Activated CD4-positive, alpha-beta memory T cell treated with anti-CD3 and anti-CD28 coated beads for 36 hours (primary cell): ENCODE data around the gene ABCC10. TPM values are rescaled to one million over a fixed set of nuclear protein-coding genes. Genes with fewer than 3 reads are reported as not detected.
"Not testable (repeated sequence)": the region's sequence is repeated elsewhere in the genome, so short reads cannot be mapped to it uniquely, and the experiment has no call there.

Experiments
- CTCF ChIA-PET: fragments of 350-600 bp; sonication (Branson Sonifier 250); formaldehyde crosslinking; loops from one replicate; lab custom pipeline; 2021; ENCODE audit warnings: antibody characterized with exemption, inconsistent platforms; lab: Charles Lee
- POLR2A ChIA-PET: fragments of 350-600 bp; sonication (Branson Sonifier 250); formaldehyde crosslinking; loops from one replicate; lab custom pipeline; 2021; ENCODE audit warnings: antibody characterized with exemption; lab: Charles Lee
- DNase-seq: peaks from one replicate; pipeline ENCODE4 v3.0.0-alpha.2; 2020
- H3K27ac Mint-ChIP-seq: one replicate; pipeline ENCODE4 v1.8.0; 2021; ENCODE audit warnings: mixed read lengths
- H3K27me3 Mint-ChIP-seq: one replicate; pipeline ENCODE4 v1.8.0; 2021; ENCODE audit warnings: mixed read lengths
- H3K36me3 Mint-ChIP-seq: one replicate; pipeline ENCODE4 v1.8.0; 2021; ENCODE audit warnings: mixed read lengths
- H3K4me1 Mint-ChIP-seq: one replicate; pipeline ENCODE4 v1.8.0; 2021; ENCODE audit warnings: low read depth, mixed read lengths
- H3K4me3 Mint-ChIP-seq: one replicate; pipeline ENCODE4 v1.8.0; 2021; ENCODE audit warnings: mild to moderate bottlenecking, mixed read lengths
- H3K9me3 Mint-ChIP-seq: one replicate; pipeline ENCODE4 v1.8.0; 2021; ENCODE audit warnings: mixed read lengths
- intact Hi-C: fragments of 100-400 bp; cut with micrococcal nuclease; formaldehyde crosslinking; loops from one replicate; pipeline ENCODE4 v1.15.1; 2023
- total RNA-seq, 2 experiments: library from RNA; stranded (reverse); gene quantifications; one replicate each; pipeline ENCODE4 v1.2.3, GENCODE V29; 2021

Gene ABCC10
- total RNA-seq, 2 experiments from 2014 or later = 27.2 to 31.9 TPM

GRCh38 chr6:43412541-43412940, 14.8 kb upstream of the ABCC10 start:
- Mint-ChIP-seq H3K27me3 (no peaks in the 10 kb centered on the region), H3K27ac (no peak overlapping the region), H3K4me3 (no peak overlapping the region), H3K36me3 (no peaks in the 10 kb centered on the region), H3K9me3 (no peaks in the 10 kb centered on the region), H3K4me1 (no peaks in the 10 kb centered on the region)
- CTCF ChIA-PET = no interaction called here
- intact Hi-C loops = no loop called here
- POLR2A ChIA-PET = no interaction called here
- no peak for DNase-seq

DNA sequence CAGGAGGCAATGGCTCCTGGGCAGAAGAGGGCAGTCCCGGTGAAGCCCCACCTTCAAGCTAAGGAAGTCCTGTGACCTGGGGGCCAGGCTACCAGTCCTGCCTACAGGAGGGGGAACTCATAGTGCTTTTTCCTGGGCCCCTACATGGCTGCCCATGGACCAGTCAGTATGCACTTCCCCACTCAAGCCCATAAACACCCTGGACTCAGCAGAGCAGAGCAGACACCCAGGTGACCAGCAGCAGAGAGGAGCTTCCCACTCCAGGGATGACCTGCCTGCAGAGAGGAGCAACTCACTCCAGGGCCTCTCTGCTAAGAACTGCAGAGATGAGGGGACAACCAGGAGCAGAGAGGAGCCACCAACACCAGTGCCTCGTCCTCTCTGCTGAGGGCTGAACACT, 14.3 kb upstream of the ABCC10 start:
- H3K9me3 Mint-ChIP-seq = no peaks in the 10 kb centered on the region
- POLR2A ChIA-PET = interaction anchor here (1.1 kb wide), 1 partner anchor 9 kb away, joined by 5 read pairs; no protein-coding TSS in a partner anchor
- H3K4me1 Mint-ChIP-seq = no peaks in the 10 kb centered on the region
- no peak for DNase-seq
- no peak overlapping the region for H3K27ac Mint-ChIP-seq
- intact Hi-C loops = no loop called here
- H3K4me3 Mint-ChIP-seq = no peak overlapping the region
- CTCF ChIA-PET = no interaction called here
- H3K27me3 Mint-ChIP-seq = no peaks in the 10 kb centered on the region
- H3K36me3 Mint-ChIP-seq = no peaks in the 10 kb centered on the region

- H3K27me3 Mint-ChIP-seq, H3K4me1 Mint-ChIP-seq, intact Hi-C loops, CTCF ChIA-PET, POLR2A ChIA-PET, H3K27ac Mint-ChIP-seq, DNase-seq, H3K9me3 Mint-ChIP-seq, H3K4me3 Mint-ChIP-seq, H3K36me3 Mint-ChIP-seq: not testable (repeated sequence)
These were observed 12.1 kb upstream of the ABCC10 start for GRCh38 chr6:43415275-43415674.

- Mint-ChIP-seq H3K27ac (no peak overlapping the region), H3K36me3 (no peaks in the 10 kb centered on the region), H3K27me3 (no peaks in the 10 kb centered on the region), H3K9me3 (no peaks in the 10 kb centered on the region), H3K4me1 (no peaks in the 10 kb centered on the region), H3K4me3 (no peak overlapping the region)
- intact Hi-C loops = no loop called here
- ChIA-PET CTCF (interaction anchor here (0.7 kb wide), 1 partner anchor 37 kb away, joined by 3 read pairs; no protein-coding TSS in a partner anchor), POLR2A (interaction anchor here (0.6 kb wide), 1 partner anchor 25 kb away, joined by 3 read pairs; no protein-coding TSS in a partner anchor)
- no peak for DNase-seq
These were observed 10.4 kb upstream of the ABCC10 start for GRCh38 chr6:43416935-43417334.

DNA sequence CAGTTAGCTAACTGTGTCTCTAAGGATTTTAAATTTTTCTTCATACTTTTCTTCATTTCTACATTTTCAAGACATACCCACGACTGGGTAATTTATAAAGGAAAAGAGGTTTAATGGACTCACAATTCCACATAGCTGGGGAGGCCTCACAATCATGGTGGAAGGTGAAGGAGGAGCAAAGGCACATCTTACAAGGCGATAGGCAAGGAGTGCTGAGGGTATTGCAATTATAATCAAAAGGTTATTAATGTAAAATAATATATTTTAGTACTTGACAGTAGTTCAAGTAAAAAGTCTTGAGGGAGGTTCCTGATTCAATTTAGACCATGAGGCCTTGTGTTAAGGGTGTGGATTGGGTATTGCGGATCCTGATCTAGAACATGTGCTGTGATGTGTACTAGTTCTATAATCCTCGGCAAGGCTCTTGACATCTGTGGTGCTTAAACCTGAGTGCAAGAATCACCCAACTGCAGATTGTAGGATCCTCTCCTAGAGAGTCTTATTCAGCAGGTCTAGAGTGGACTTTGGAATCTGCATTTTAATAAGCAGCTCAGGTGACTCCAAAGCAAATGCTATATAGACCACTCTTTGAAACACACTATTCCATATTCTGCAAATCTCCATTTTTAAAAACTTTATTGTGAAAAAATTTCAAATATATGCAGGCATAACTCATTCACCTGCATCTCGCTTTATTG, 7.2 kb upstream of the ABCC10 start:
- no peak overlapping the region for H3K27ac Mint-ChIP-seq
- intact Hi-C loops = no loop called here
- H3K27me3 Mint-ChIP-seq = no peaks in the 10 kb centered on the region
- no peaks in the 10 kb centered on the region for H3K36me3 Mint-ChIP-seq
- DNase-seq = no peak
- H3K4me3 Mint-ChIP-seq = no peak overlapping the region
- POLR2A ChIA-PET = no interaction called here
- no peaks in the 10 kb centered on the region for H3K9me3 Mint-ChIP-seq
- CTCF ChIA-PET = interaction anchor here (0.5 to 1.5 kb wide), 2 partner anchors 22 to 34 kb away, joined by 3 to 4 read pairs; no protein-coding TSS in a partner anchor
- H3K4me1 Mint-ChIP-seq = no peaks in the 10 kb centered on the region

- CTCF ChIA-PET = interaction anchor here (1.9 kb wide), 1 partner anchor 84 kb away, joined by 7 read pairs; no protein-coding TSS in a partner anchor
- no peak overlapping the region for H3K4me3 Mint-ChIP-seq
- no peak for DNase-seq
These were observed 5.5 kb upstream of the ABCC10 start for GRCh38 chr6:43421831-43422230.

GRCh38 chr6:43425083-43425482, 2.3 kb upstream of the ABCC10 start:
- DNase-seq, POLR2A ChIA-PET, H3K27me3 Mint-ChIP-seq, CTCF ChIA-PET, H3K4me3 Mint-ChIP-seq, H3K9me3 Mint-ChIP-seq, H3K27ac Mint-ChIP-seq, H3K36me3 Mint-ChIP-seq: not testable (repeated sequence)
- intact Hi-C loops = loop anchor here (5.0 kb wide), 1 partner anchor 413 kb away; the partner anchor contains the start of genes KLHDC3 and MEA1
- H3K4me1 Mint-ChIP-seq = peaks cover 14% of the 10 kb centered on the region

More at GRCh38 chr6:43421831-43422230, 5.5 kb upstream of the ABCC10 start:
- Mint-ChIP-seq H3K4me1 (peaks cover under 1% of the 10 kb centered on the region), H3K27me3 (no peaks in the 10 kb centered on the region), H3K27ac (no peak overlapping the region), H3K36me3 (no peaks in the 10 kb centered on the region), H3K9me3 (no peaks in the 10 kb centered on the region)
- intact Hi-C loops = no loop called here
- POLR2A ChIA-PET = interaction anchor here (0.6 to 1.0 kb wide), 2 partner anchors 8 to 61 kb away, joined by 3 to 5 read pairs; no protein-coding TSS in a partner anchor

GRCh38 chr6:43426928-43427405, 374 bp upstream of the ABCC10 start:
- no peak for DNase-seq
- POLR2A ChIA-PET = interaction anchor here (0.6 to 1.3 kb wide), 5 partner anchors 10 to 57 kb away, joined by 3 to 8 read pairs (median 4); partner anchors contain the start of gene ZNF318
- peak overlapping the region; percentile 95 for H3K4me3 Mint-ChIP-seq

GRCh38 chr6:43428112-43428570, 800 bp downstream of the ABCC10 start:
- DNase-seq = no peak
- Mint-ChIP-seq H3K27me3 (no peaks in the 10 kb centered on the region), H3K4me3 (peak overlapping the region; percentile 95), H3K4me1 (peaks cover 17% of the 10 kb centered on the region), H3K27ac (peak overlapping the region; percentile 96), H3K9me3 (no peaks in the 10 kb centered on the region), H3K36me3 (peaks cover 3% of the 10 kb centered on the region)
- POLR2A ChIA-PET = interaction anchor here (1.1 to 1.3 kb wide), 2 partner anchors 58 to 449 kb away, joined by 3 to 7 read pairs; partner anchors contain the start of genes PEX6 and ZNF318
- intact Hi-C loops = loop anchor here (5.0 kb wide), 1 partner anchor 416 kb away; the partner anchor contains the start of genes KLHDC3 and MEA1
- CTCF ChIA-PET = interaction anchor here (0.7 to 1.7 kb wide), 6 partner anchors 26 to 199 kb away, joined by 3 to 8 read pairs (median 4); partner anchors contain the start of genes DNPH1 and ZNF318

More at GRCh38 chr6:43426928-43427405, 374 bp upstream of the ABCC10 start:
- Mint-ChIP-seq H3K27me3 (no peaks in the 10 kb centered on the region), H3K9me3 (no peaks in the 10 kb centered on the region), H3K27ac (peak overlapping the region; percentile 96), H3K4me1 (peaks cover 17% of the 10 kb centered on the region), H3K36me3 (peaks cover 3% of the 10 kb centered on the region)
- CTCF ChIA-PET = interaction anchor here (0.5 to 1.7 kb wide), 11 partner anchors 10 to 198 kb away, joined by 3 to 8 read pairs (median 3); partner anchors contain the start of genes DNPH1 and POLR1C
- intact Hi-C loops = loop anchor here (1.0 to 5.0 kb wide), 4 partner anchors 28 to 415 kb away; partner anchors contain the start of genes DLK2, KLHDC3 and MEA1

DNA sequence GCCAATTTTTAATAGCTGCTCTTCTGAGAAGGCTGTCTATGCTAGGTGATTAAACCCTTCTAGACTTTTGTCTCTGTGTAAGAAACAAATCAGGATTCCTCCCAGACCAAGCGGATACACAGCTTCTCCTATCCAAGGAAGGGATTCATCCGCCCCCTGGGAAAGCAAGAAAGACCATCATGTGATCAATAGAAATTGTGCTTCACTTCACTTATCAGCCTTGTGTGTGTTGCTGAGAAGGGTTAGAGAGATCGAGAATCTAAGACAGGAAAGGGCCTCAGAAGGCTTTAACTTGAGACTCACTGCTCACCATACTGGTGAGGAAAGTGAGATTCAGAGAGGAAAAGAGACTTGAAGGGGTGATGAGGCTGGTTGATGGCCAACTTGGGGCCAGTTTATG, 1.5 kb downstream of the ABCC10 start:
- ChIA-PET POLR2A (no interaction called here), CTCF (interaction anchor here (1.2 kb wide), 1 partner anchor 79 kb away, joined by 4 read pairs; no protein-coding TSS in a partner anchor)
- H3K27me3 Mint-ChIP-seq = no peaks in the 10 kb centered on the region
- no peak for DNase-seq
- H3K27ac Mint-ChIP-seq = peak overlapping the region; percentile 96
- peaks cover 3% of the 10 kb centered on the region for H3K36me3 Mint-ChIP-seq
- intact Hi-C loops = loop anchor here (5.0 kb wide), 1 partner anchor 417 kb away; the partner anchor contains the start of genes KLHDC3 and MEA1
- peak overlapping the region; percentile 95 for H3K4me3 Mint-ChIP-seq
- peaks cover 17% of the 10 kb centered on the region for H3K4me1 Mint-ChIP-seq
- no peaks in the 10 kb centered on the region for H3K9me3 Mint-ChIP-seq

DNA sequence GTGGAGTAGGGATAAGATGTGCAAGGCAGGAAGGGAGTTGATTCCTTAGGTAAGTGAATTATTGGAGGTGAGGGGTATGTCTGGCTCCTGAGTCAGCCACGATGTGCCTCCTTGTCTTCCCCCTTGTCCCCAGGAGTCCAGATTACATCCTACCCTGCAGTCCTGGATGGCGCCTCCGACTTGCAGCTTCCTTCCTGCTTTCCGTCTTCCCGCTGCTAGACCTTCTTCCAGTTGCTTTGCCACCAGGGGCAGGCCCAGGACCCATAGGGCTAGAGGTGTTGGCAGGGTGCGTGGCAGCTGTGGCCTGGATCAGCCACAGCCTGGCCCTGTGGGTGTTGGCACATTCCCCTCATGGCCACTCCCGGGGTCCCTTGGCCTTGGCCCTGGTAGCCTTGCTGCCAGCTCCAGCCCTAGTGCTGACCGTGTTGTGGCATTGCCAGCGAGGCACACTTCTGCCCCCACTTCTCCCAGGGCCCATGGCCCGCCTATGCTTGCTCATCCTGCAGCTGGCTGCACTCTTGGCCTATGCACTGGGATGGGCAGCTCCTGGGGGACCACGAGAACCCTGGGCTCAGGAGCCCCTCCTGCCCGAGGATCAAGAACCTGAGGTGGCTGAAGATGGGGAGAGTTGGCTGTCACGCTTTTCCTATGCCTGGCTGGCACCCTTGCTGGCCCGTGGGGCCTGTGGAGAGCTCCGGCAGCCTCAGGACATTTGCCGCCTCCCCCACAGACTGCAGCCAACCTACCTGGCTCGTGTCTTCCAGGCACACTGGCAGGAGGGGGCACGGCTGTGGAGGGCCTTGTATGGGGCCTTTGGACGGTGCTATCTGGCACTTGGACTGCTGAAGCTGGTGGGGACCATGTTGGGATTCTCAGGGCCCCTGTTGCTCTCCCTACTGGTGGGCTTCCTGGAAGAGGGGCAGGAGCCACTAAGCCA, 4.9 kb downstream of the ABCC10 start:
- Mint-ChIP-seq H3K4me3 (no peak overlapping the region), H3K36me3 (peaks cover 8% of the 10 kb centered on the region), H3K27me3 (no peaks in the 10 kb centered on the region), H3K9me3 (no peaks in the 10 kb centered on the region), H3K4me1 (peaks cover 13% of the 10 kb centered on the region), H3K27ac (no peak overlapping the region)
- ChIA-PET POLR2A (no interaction called here), CTCF (interaction anchor here (0.6 to 1.5 kb wide), 2 partner anchors 124 to 184 kb away, joined by 3 to 4 read pairs; partner anchors contain the start of gene CRIP3)
- intact Hi-C loops = no loop called here
- no peak for DNase-seq
